B cell (primary cell): Measurements from ENCODE around the gene SLC22A17. TPM values are rescaled to one million over a fixed set of nuclear protein-coding genes. Genes with fewer than 3 reads are reported as not detected.

Source experiments
- ATAC-seq: fragments of 200-7000 bp; cut with Tn5 transposase; one replicate; pipeline ENCODE4 v1.10.0; 2021; ENCODE audit warnings: low read depth, mild to moderate bottlenecking, moderate number of reproducible peaks, moderate library complexity
- CTCF ChIA-PET: fragments of 350-600 bp; sonication (Branson Sonifier 250); formaldehyde crosslinking; loops from one replicate; lab custom pipeline; 2021; ENCODE audit warnings: antibody characterized with exemption, inconsistent platforms; lab: Charles Lee
- POLR2A ChIA-PET: fragments of 350-600 bp; sonication (Branson Sonifier 250); formaldehyde crosslinking; loops from one replicate; lab custom pipeline; 2021; ENCODE audit warnings: antibody characterized with exemption; lab: Charles Lee
- DNase-seq: peaks from one replicate; pipeline ENCODE4 v3.0.0; 2013
- H2AFZ ChIP-seq: 2 replicates; pipeline ENCODE4 v1.6.1; 2012; ENCODE audit warnings: mild to moderate bottlenecking, low read depth, low read length; ENCODE audit not compliant: insufficient read depth, poor library complexity, severe bottlenecking
- H3K27ac ChIP-seq, 2 donors: 1 replicate in 1 of 2; 2 replicates in 1 of 2; pipeline ENCODE4 v1.5.1; 2012 to 2013; ENCODE audit warnings: low read length in 2 of 2, mild to moderate bottlenecking in 2 of 2, moderate library complexity in 1 of 2
- H3K27me3 ChIP-seq, 4 experiments: fragments of 200-600 bp in 1 of 4; sonication (generic) in 1 of 4; replicated peaks in 1 of 4; 1 replicate in 2 of 4; 2 replicates in 2 of 4; pipeline versions ENCODE4 v1.6.1 to v1.7.0; 2013 to 2016; ENCODE audit warnings: low read length in 3 of 4, mild to moderate bottlenecking in 2 of 4, mixed read lengths in 1 of 4, moderate library complexity in 1 of 4; ENCODE audit not compliant: insufficient read depth in 4 of 4, control insufficient read depth in 3 of 4; ENCODE audit errors: control extremely low read depth in 1 of 4
- H3K36me3 ChIP-seq, 2 experiments: replicated peaks in 1 of 2; 1 replicate in 1 of 2; 2 replicates in 1 of 2; pipeline versions ENCODE4 v1.6.1 to v1.7.1; 2013; ENCODE audit warnings: low read length in 1 of 2; ENCODE audit not compliant: insufficient read depth in 2 of 2, control insufficient read depth in 1 of 2; ENCODE audit errors: control extremely low read depth in 1 of 2, extremely low read depth in 1 of 2
- H3K4me1 ChIP-seq, 2 donors: fragments of 200-600 bp in 1 of 2; sonication (generic) in 1 of 2; 1 replicate in 1 of 2; 2 replicates in 1 of 2; pipeline versions ENCODE4 v1.5.1 to v1.6.1; 2013 to 2017; ENCODE audit warnings: low read length in 2 of 2; ENCODE audit not compliant: control insufficient read depth in 2 of 2, insufficient read depth in 2 of 2
- H3K4me2 ChIP-seq: replicated peaks from 2 replicates; pipeline ENCODE3; 2012; ENCODE audit warnings: mild to moderate bottlenecking, low read depth, low read length; ENCODE audit not compliant: poor library complexity, severe bottlenecking
- H3K4me3 ChIP-seq, 5 experiments: fragments of 200-600 bp in 1 of 5; sonication (generic) in 1 of 5; 1 replicate in 3 of 5; 2 replicates in 2 of 5; pipeline versions ENCODE4 v1.5.1 to v1.7.0; 2011 to 2016; ENCODE audit warnings: low read length in 4 of 5, mild to moderate bottlenecking in 4 of 5, low read depth in 2 of 5, control low read depth in 1 of 5, moderate library complexity in 1 of 5; ENCODE audit not compliant: insufficient read depth in 1 of 5; ENCODE audit errors: control extremely low read depth in 1 of 5, extremely low read depth in 1 of 5
- H3K79me2 ChIP-seq: fragments of 200-600 bp; sonication (generic); one replicate; pipeline ENCODE4 v1.6.0; 2016; ENCODE audit warnings: low read length; ENCODE audit not compliant: control insufficient read depth, insufficient read depth
- H3K9ac ChIP-seq: fragments of 200-600 bp; sonication (generic); 2 replicates; pipeline ENCODE4 v1.6.1; 2017; ENCODE audit warnings: mild to moderate bottlenecking, low read length, moderate library complexity
- H3K9me3 ChIP-seq, 3 donors: one replicate each; pipeline versions ENCODE4 v1.6.1 to v1.7.1; 2013; ENCODE audit warnings: low read length in 2 of 3; ENCODE audit not compliant: control insufficient read depth in 2 of 3, insufficient read depth in 1 of 3; ENCODE audit errors: control extremely low read depth in 1 of 3
- H4K20me1 ChIP-seq: 2 replicates; pipeline ENCODE4 v1.6.0; 2012; ENCODE audit warnings: mild to moderate bottlenecking, low read length; ENCODE audit not compliant: insufficient read depth, control insufficient read depth, poor library complexity, severe bottlenecking
- H3K27ac Mint-ChIP-seq: one replicate; pipeline ENCODE4 v1.8.0; 2021; ENCODE audit warnings: mixed read lengths
- H3K27me3 Mint-ChIP-seq: one replicate; pipeline ENCODE4 v1.8.0; 2021; ENCODE audit warnings: mixed read lengths
- H3K4me1 Mint-ChIP-seq: one replicate; pipeline ENCODE4 v1.8.0; 2021; ENCODE audit warnings: mixed read lengths
- H3K4me3 Mint-ChIP-seq: one replicate; pipeline ENCODE4 v1.8.0; 2021; ENCODE audit warnings: mixed read lengths
- H3K9me3 Mint-ChIP-seq: one replicate; pipeline ENCODE4 v1.8.0; 2022; ENCODE audit warnings: mixed read lengths; ENCODE audit not compliant: insufficient read depth
- CTCF ChIP-seq: fragments of 200-600 bp; IDR thresholded peaks from one replicate; pipeline ENCODE4 v1.8.0; 2022; ENCODE audit warnings: antibody characterized with exemption, mild to moderate bottlenecking
- EZH2 ChIP-seq: IDR thresholded peaks from 2 replicates; pipeline ENCODE4 v1.6.1; 2012; ENCODE audit warnings: borderline replicate concordance, low read depth, mild to moderate bottlenecking, moderate library complexity, low read length; ENCODE audit not compliant: insufficient read depth, poor library complexity, severe bottlenecking
- WGBS: methylation state at CpG from one replicate; pipeline ENCODE4 v1.1.5; 2013; ENCODE audit warnings: missing lambda C conversion rate; ENCODE audit not compliant: insufficient coverage; 5-methylcytosine and 5-hydroxymethylcytosine counted together
- intact Hi-C: fragments of 100-400 bp; cut with micrococcal nuclease; formaldehyde crosslinking; loops from one replicate; pipeline ENCODE4 v1.10.0; 2022
- polyA plus RNA-seq: library from polyadenylated mRNA; depleted of rRNA; stranded (reverse); fragments of >200 nt; gene quantifications from 2 replicates; pipeline ENCODE4 v1.2.3, GENCODE V29; 2012
- total RNA-seq, 2 donors: library from RNA; stranded (reverse); fragments of 120-200 nt in 1 of 2; gene quantifications; 1 replicate in 1 of 2; 2 replicates in 1 of 2; pipeline versions ENCODE4 v1.2.3 to v1.2.4, GENCODE V29; 2013 to 2022

SLC22A17 gene
- total and polyA plus RNA-seq, 2 donors (not counting 1 experiment from before 2014, with no cell fraction given): 0.89 to 0.92 TPM

GRCh38 chr14:23320584-23321571 is 31.8 kb downstream of the SLC22A17 start, which contains the start of gene PABPN1:
Gene PABPN1, plus strand, starts transcription at chr14:23321457. Its CDS starts 13 bp downstream, at chr14:23321470.
- CTCF ChIA-PET: interaction anchor here (0.5 to 6.7 kb wide), 18 partner anchors 10 to 1833 kb away, joined by 3 to 56 read pairs (median 6); partner anchors contain the start of genes ACIN1, BCL2L2, C14orf119 and CDH24
- intact Hi-C loops: loop anchor here (1.0 to 2.0 kb wide), 9 partner anchors 15 to 1122 kb away; partner anchors contain the start of genes ACIN1, BCL2L2, C14orf119 and HOMEZ

More at GRCh38 chr14:23320584-23321571, 31.8 kb downstream of the SLC22A17 start, which contains the start of gene PABPN1:
- H3K27me3 ChIP-seq: no peaks in the 10 kb centered on the region
- TF ChIP-seq EZH2 (no peak), CTCF (no peak)
- ATAC-seq (peak; percentile 84), DNase-seq (peak; percentile 100)
- H3K27ac Mint-ChIP-seq: peak within 1 kb of the TSS; percentile 99
- H3K4me1 ChIP-seq: peaks cover 21 to 24% of the 10 kb centered on the region in 2 donors
- H3K79me2 ChIP-seq: peaks cover 15% of the 10 kb centered on the region
- peak within 1 kb of the TSS; percentile 61 to 89 (median 79) for H3K4me3 ChIP-seq
- H3K9me3 ChIP-seq: no peaks in the 10 kb centered on the region
- peaks cover 13% of the 10 kb centered on the region for H4K20me1 ChIP-seq
- no peaks in the 10 kb centered on the region for H3K9me3 Mint-ChIP-seq
- POLR2A ChIA-PET: interaction anchor here (0.5 to 4.4 kb wide), 17 partner anchors 9 to 437 kb away, joined by 3 to 84 read pairs (median 4); partner anchors contain the start of genes ACIN1, AP1G2, BCL2L2 and C14orf119
- 3% methylated on average over 62 of the region's 63 CpGs for WGBS
- peaks cover 7 to 31% of the 10 kb centered on the region in 2 experiments for H3K36me3 ChIP-seq
- peak within 1 kb of the TSS; percentile 93 for H3K4me3 Mint-ChIP-seq
- peak within 1 kb of the TSS; percentile 92 for H3K4me2 ChIP-seq
- peak within 1 kb of the TSS; percentile 87 for H2AFZ ChIP-seq
- peak within 1 kb of the TSS; percentile 91 to 99 for H3K27ac ChIP-seq
- peaks cover 33% of the 10 kb centered on the region for H3K4me1 Mint-ChIP-seq
- no peaks in the 10 kb centered on the region for H3K27me3 Mint-ChIP-seq
- peak within 1 kb of the TSS; percentile 81 for H3K9ac ChIP-seq
